HEK293 (cell line): ENCODE data around the gene CDC73.

Source experiments
- KLF10 ChIP-seq: fragments of 450-650 bp; IDR thresholded peaks from 2 replicates; pipeline ENCODE4 v1.5.1; 2018; ENCODE audit warnings: missing biosample characterization, mild to moderate bottlenecking, missing genetic modification characterization
- ZNF341 ChIP-seq: fragments of 450-650 bp; formaldehyde crosslinking; IDR thresholded peaks from 2 replicates; pipeline ENCODE4; 2016; ENCODE audit warnings: low read depth, missing biosample characterization, missing genetic modification characterization
- TF ChIP-seq, protein P1 (sequence below): fragments of 450-650 bp; formaldehyde crosslinking; IDR thresholded peaks from 2 replicates; pipeline ENCODE4 v1.5.1; 2017; ENCODE audit warnings: missing biosample characterization, missing genetic modification characterization
- TF ChIP-seq, protein P2 (sequence below): IDR thresholded peaks from 2 replicates; pipeline ENCODE4 v1.6.1; 2011; ENCODE audit warnings: mild to moderate bottlenecking, low read depth, low read length, borderline replicate concordance

DNA sequence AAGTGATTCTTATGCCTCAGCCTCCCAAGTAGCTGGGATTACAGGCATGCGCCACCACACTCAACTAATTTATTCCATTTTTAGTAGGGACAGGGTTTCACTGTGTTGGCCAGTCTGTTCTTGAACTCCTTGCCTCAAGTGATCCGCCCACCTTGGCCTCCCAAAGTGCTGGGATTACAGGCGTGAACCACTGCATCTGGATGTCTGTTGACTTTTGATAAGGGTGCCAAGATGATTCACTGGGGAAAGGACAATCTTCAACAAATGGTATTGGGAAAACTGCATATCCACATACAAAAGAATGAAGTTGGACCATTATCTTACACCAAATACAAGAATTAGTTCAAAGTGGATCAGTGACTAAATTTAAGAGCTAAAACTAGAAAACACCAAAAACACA lies 42.6 kb upstream of the CDC73 start:
- TF ChIP-seq, protein P1, sequence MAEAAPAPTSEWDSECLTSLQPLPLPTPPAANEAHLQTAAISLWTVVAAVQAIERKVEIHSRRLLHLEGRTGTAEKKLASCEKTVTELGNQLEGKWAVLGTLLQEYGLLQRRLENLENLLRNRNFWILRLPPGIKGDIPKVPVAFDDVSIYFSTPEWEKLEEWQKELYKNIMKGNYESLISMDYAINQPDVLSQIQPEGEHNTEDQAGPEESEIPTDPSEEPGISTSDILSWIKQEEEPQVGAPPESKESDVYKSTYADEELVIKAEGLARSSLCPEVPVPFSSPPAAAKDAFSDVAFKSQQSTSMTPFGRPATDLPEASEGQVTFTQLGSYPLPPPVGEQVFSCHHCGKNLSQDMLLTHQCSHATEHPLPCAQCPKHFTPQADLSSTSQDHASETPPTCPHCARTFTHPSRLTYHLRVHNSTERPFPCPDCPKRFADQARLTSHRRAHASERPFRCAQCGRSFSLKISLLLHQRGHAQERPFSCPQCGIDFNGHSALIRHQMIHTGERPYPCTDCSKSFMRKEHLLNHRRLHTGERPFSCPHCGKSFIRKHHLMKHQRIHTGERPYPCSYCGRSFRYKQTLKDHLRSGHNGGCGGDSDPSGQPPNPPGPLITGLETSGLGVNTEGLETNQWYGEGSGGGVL (tag by site-specific recombination) = no peak
- TF ChIP-seq KLF10 (tag by site-specific recombination) (no peak), ZNF341 (tag by site-specific recombination) (no peak)
- TF ChIP-seq, protein P2, sequence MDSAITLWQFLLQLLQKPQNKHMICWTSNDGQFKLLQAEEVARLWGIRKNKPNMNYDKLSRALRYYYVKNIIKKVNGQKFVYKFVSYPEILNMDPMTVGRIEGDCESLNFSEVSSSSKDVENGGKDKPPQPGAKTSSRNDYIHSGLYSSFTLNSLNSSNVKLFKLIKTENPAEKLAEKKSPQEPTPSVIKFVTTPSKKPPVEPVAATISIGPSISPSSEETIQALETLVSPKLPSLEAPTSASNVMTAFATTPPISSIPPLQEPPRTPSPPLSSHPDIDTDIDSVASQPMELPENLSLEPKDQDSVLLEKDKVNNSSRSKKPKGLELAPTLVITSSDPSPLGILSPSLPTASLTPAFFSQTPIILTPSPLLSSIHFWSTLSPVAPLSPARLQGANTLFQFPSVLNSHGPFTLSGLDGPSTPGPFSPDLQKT = no peak
